ENCODE data around the gene ATP1A3.
A peak's percentile ranks its signal among the peaks of the same experiment; 100 is the strongest.

ATP1A3 gene

DNA sequence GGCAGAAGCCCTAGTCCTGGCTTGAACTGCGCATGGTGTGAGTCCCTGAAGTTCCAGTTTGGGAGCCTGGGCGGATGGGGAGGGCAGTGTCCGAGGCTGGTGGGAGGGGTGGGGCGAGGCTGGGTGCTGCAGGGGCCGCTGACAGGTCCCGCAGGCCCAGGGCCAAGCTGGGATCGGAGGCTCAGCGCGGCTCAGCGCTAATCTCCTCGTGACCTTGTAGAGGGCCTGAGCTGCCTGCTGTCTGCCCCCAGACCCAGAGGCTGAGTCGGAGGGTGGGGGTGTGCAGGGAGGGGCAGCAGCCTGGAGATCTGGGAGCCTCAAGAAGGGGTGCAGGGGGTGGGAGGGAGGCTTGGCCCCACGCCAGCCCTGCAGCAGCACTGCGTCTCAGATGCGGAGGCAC, 3.0 kb downstream of the ATP1A3 start:
- H3K9me3 Mint-ChIP-seq, result peaks cover 3% of the 10 kb centered on the region
- peaks cover 47% of the 10 kb centered on the region for H3K27me3 Mint-ChIP-seq (ENCODE audit: low read depth)
- peak overlapping the region in 1 of 3 experiments; percentile 50 for H3K4me3 Mint-ChIP-seq
- no peaks in the 10 kb centered on the region for H3K36me3 Mint-ChIP-seq (ENCODE audit: low read depth)
- H3K4me1 Mint-ChIP-seq, result peaks cover 8% of the 10 kb centered on the region
- TF ChIP-seq, protein P1, sequence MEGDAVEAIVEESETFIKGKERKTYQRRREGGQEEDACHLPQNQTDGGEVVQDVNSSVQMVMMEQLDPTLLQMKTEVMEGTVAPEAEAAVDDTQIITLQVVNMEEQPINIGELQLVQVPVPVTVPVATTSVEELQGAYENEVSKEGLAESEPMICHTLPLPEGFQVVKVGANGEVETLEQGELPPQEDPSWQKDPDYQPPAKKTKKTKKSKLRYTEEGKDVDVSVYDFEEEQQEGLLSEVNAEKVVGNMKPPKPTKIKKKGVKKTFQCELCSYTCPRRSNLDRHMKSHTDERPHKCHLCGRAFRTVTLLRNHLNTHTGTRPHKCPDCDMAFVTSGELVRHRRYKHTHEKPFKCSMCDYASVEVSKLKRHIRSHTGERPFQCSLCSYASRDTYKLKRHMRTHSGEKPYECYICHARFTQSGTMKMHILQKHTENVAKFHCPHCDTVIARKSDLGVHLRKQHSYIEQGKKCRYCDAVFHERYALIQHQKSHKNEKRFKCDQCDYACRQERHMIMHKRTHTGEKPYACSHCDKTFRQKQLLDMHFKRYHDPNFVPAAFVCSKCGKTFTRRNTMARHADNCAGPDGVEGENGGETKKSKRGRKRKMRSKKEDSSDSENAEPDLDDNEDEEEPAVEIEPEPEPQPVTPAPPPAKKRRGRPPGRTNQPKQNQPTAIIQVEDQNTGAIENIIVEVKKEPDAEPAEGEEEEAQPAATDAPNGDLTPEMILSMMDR (IDR thresholded peaks at IDR 0.05; ENCODE audit: unreplicated experiment in 3 of 3), result no peak
- no peak overlapping the region for H3K27ac Mint-ChIP-seq

DNA sequence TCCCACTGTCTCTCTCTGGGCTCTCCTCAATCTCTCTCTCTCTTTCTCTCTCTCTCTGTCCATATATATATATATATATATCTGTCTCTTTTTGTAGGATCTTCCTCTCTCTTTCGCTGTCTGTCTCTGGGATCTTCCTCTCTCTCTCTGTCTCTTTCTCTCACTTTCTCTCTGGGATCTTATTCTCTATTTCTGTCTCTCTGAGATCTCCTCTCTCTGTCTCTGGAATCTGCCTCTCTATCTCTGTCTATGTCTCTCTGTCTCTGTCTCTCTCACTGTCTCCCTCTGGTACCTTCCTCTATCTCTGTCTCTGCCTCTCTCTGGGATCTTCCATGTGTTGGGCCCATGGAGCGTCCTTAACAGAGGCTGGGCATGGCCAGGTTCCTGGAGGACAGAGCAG, 3.4 kb downstream of the ATP1A3 start:
- Mint-ChIP-seq H3K36me3 (ENCODE audit: low read depth) (no peaks in the 10 kb centered on the region), H3K27ac (no peak overlapping the region), H3K9me3 (peaks cover 3% of the 10 kb centered on the region), H3K4me3 (no peak overlapping the region), H3K4me1 (peaks cover 8% of the 10 kb centered on the region), H3K27me3 (ENCODE audit: low read depth) (peaks cover 43% of the 10 kb centered on the region)
- TF ChIP-seq, protein P1 (IDR thresholded peaks at IDR 0.05; ENCODE audit: unreplicated experiment in 3 of 3), result no peak

DNA sequence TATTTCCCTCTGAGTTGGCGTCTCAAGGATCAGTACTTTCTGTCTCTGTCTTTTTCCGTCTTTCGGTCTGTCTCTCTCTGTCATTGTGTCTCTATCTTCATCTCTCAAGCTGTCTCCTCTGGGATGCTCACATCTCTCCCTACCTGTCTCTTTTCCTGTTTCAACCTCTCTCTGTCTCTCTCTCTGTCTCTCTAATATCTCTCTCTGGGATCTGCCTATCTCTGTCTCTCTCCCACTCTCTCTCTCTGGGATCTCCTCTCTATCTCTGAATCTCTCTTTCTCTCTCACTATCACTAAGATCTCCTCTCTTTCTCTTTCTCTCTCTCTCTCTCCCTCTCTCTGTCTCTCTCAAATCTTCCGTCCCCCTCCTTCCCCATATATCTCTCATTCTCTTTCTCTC, 4.0 kb downstream of the ATP1A3 start:
- H3K36me3 Mint-ChIP-seq (ENCODE audit: low read depth), result no peaks in the 10 kb centered on the region
- TF ChIP-seq, protein P1 (IDR thresholded peaks at IDR 0.05; ENCODE audit: unreplicated experiment in 3 of 3), result no peak
- no peak overlapping the region for H3K27ac Mint-ChIP-seq
- H3K9me3 Mint-ChIP-seq, result peaks cover 3% of the 10 kb centered on the region
- peaks cover 5% of the 10 kb centered on the region for H3K4me1 Mint-ChIP-seq
- H3K27me3 Mint-ChIP-seq (ENCODE audit: low read depth), result peaks cover 37% of the 10 kb centered on the region
- no peak overlapping the region for H3K4me3 Mint-ChIP-seq

DNA sequence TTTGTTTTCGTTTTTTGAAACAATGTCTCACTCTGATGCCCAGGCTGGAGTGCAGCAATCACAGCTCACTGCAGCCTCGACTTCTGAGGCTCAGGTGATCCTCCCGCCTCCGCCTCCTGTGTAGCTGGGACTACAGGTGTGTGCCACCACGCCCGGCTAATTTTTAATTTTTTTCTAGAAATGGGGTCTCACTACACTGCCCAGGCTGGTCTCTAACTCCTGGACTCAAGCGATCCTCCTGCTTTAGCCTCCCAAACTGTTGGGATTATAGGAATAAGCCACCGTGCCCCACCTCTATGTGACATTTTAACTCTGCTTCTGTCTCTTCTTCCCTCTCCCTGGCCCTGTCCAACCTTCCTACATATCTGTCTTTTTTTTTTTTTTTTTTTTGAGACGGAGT, 5.1 kb downstream of the ATP1A3 start:
- H3K36me3 Mint-ChIP-seq (ENCODE audit: low read depth), result no peaks in the 10 kb centered on the region
- no peak overlapping the region for H3K4me3 Mint-ChIP-seq
- peaks cover 3% of the 10 kb centered on the region for H3K9me3 Mint-ChIP-seq
- peaks cover 32% of the 10 kb centered on the region for H3K27me3 Mint-ChIP-seq (ENCODE audit: low read depth)
- H3K27ac Mint-ChIP-seq, result no peak overlapping the region
- TF ChIP-seq, protein P1 (IDR thresholded peaks at IDR 0.05; ENCODE audit: unreplicated experiment in 3 of 3), result no peak
- H3K4me1 Mint-ChIP-seq, result peaks cover 4% of the 10 kb centered on the region

DNA sequence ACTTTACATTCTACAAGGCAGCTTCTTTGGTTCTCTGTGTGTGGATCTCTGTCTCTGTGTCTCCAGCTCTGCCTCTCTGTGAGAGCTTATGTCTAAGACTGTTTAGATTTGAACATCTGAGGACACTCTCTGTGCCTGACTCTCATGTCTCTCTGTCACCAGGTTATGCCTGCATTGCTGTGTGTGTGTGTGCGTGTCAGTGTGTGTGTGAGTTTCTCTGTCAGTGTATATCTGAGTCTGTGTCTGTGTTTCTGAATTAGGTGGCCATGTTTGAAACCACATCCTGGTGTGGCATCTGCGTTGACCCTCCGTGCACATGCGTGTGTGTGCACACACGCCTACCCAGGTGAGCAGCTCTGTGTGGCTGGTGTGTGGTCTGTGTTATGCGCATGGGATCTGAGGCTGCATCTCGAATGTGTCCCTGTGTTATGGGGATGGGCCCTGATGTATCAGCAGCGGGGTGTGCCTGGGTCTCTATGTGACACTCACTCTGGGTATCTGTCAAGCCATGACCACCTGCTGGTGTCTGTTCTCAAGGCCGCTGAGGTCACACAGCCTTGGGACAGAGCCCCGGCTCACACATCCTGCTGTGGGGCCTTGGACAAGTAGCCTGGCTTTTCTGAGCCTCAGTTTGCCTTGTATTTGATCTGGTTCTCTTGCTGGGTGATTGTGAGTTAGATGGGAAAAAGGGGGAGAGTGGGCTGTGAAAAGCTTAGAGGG, 6.7 kb downstream of the ATP1A3 start:
- Mint-ChIP-seq H3K4me3 (no peak overlapping the region), H3K27ac (no peak overlapping the region), H3K36me3 (ENCODE audit: low read depth) (no peaks in the 10 kb centered on the region), H3K27me3 (ENCODE audit: low read depth) (peaks cover 18% of the 10 kb centered on the region), H3K9me3 (no peaks in the 10 kb centered on the region), H3K4me1 (no peaks in the 10 kb centered on the region)
- TF ChIP-seq, protein P1 (IDR thresholded peaks at IDR 0.05; ENCODE audit: unreplicated experiment in 3 of 3), result no peak

DNA sequence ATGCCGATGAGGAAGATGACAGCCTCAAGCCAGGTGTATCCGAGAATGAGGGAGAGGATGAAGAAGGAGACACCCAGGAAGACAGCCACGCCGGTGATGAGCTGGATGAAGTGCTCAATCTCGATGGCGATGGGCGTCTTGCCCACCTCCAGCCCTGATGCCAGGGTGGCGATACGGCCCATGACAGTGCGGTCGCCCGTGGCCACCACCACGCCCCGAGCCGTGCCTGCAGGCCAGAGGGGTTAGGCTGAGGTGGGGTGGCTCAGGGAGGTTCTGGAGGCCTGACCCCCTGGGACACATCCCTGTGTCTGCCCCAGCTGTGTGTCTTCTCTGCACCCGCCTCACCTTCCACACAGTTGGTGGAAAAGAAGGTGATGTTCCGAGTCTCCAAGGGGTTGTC, 9.1 kb downstream of the ATP1A3 start:
- H3K4me3 Mint-ChIP-seq, result no peak overlapping the region
- H3K27me3 Mint-ChIP-seq (ENCODE audit: low read depth), result peaks cover 12% of the 10 kb centered on the region
- H3K27ac Mint-ChIP-seq, result no peak overlapping the region
- TF ChIP-seq, protein P1 (IDR thresholded peaks at IDR 0.05; ENCODE audit: unreplicated experiment in 3 of 3), result no peak
- no peaks in the 10 kb centered on the region for H3K9me3 Mint-ChIP-seq
- no peaks in the 10 kb centered on the region for H3K36me3 Mint-ChIP-seq (ENCODE audit: low read depth)
- H3K4me1 Mint-ChIP-seq, result no peaks in the 10 kb centered on the region
